Measurements from ENCODE around the gene CHST13.

Gene CHST13

DNA sequence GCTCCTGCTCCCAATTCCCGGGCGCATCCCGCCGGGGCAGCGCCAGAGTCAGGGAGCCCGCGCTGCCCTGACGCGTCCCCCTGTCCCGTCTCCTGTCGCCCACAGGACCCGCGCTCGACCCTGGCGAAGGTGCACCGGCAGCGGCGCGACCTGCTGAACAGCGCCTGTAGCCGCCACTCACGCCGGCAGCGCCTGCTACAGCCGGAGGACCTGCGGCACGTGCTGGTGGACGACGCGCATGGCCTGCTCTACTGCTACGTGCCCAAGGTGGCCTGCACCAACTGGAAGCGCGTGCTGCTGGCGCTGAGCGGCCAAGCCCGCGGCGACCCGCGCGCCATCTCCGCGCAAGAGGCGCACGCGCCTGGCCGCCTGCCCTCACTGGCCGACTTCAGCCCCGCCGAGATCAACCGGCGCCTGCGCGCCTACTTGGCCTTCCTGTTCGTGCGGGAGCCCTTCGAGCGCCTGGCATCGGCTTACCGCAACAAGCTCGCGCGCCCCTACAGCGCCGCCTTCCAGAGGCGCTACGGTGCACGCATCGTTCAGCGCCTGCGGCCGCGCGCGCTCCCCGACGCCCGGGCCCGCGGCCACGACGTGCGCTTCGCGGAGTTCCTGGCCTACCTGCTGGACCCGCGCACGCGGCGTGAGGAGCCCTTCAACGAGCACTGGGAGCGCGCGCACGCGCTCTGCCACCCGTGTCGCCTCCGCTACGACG is 17.8 kb downstream of the CHST13 start:
- DNase-seq (ENCODE audit: low read depth), result no peak

DNA sequence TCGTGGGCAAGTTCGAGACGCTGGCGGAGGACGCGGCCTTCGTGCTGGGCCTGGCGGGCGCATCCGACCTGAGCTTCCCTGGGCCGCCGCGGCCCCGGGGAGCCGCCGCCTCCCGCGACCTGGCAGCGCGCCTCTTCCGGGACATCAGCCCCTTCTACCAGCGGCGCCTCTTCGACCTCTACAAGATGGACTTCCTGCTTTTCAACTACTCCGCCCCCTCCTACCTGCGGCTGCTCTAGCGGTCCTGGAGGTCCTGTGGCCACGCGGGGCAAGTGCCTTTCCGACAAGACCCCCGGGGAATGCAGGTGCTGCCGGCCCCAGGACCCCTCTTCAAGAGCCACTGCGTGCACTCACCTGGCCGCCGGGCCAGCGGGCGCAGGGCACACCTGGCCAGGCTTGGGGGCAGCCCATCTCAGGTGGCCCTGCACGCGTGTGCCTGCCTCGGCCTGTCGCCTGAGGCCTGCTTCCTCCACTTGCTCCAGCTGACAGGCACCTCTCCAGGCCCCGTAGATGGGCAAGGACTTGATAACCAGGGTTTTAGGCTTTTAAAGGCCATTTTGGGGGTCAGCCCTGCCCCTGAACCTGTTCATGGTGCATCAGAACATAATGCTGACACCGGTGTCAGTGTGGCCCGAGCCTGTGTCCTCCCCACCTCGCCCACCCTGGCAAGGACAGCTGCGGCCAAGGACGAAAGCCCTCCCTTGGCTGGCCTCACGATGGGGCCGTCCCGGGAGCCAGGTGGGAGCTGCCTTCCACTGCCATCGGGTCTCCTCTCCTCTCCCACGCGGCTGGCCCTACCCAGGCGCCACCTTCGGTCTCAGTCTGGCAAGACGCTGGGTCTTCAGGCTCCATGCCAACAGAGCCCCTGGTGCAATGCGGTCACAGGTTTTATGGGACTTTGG is 18.6 kb downstream of the CHST13 start:
- DNase-seq (ENCODE audit: low read depth), result no peak

DNA sequence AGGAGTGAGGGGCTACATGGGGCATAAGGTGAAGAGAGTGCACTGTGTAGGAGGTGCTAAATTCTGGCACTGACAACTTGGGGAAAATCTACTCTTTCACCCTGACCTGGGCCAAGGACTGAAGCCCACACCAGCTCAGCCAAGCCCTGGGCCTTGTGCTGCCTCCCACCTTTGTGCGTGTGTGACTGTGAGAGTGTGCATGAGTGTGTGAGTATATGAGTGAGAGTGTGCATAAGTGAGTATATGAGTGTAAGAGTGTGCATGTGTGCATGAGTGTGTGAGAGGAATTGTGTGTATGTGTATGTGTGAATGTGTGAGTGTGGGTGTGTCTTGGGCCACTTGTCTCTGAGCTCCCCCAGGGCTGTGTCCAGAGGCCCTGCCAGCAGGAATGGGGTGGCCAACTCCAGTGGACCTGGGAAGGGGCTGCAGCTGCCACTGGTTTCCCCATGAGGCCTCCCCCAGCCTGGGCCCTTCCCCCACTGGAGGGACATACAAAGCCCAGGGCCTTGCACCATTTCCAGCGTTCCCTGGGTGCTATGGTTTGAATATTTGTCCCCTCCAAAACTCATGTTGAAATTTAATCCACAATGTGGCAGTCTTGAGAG is 19.6 kb downstream of the CHST13 start:
- DNase-seq (ENCODE audit: low read depth), result no peak

DNA sequence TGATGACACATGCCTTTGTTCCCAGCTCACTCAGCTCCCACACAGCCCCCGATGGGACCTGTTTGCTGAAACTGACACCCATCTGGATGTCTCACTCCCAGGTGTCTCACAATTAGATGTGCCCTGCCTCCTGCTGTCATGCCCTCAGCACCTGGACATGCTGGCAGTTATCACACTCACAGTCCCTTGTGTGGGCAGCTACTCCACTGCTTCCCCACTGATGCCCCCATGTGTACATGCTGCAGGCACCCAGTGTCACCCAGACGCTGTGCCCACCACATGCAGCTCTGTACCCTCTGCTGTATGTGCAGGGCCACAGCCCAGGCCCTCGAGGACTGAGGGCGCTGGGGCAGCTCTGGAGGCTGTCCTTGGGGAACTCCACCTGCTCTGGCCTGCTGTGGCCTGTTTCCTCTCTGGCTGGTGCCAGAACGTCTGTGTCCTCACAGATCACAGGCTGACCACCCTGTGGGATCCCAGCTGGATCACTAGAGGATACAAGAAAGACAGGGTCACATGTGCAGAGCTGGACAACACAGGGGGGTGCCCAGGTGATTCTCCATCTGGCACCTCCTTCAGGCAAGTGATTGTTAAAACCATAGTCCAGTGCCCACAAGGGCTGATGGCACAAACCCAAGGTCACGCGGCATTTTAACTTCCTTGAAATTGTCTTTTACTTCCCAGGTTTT is 20.8 kb downstream of the CHST13 start:
- DNase-seq (ENCODE audit: low read depth), result no peak

DNA sequence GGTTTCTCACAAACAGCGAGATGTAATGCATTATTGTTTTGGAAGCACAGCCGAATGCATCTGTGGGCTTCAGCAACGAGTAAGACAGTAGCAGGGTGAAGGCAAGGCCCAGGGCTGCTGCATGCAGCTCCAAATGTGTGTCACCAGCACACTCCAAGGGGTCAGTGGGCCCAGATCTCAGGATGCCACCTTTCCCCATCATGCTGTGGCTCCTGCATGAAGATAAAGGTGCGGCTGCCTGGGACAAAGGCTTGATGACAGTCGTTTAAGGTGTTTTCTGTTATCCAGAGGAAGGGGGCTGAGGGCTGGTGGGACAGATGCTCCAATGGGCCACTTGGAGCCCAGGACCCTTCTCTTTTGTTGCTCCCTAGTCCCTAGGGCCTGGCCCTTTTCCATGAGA is 21.6 kb downstream of the CHST13 start:
- DNase-seq (ENCODE audit: low read depth), result no peak

DNA sequence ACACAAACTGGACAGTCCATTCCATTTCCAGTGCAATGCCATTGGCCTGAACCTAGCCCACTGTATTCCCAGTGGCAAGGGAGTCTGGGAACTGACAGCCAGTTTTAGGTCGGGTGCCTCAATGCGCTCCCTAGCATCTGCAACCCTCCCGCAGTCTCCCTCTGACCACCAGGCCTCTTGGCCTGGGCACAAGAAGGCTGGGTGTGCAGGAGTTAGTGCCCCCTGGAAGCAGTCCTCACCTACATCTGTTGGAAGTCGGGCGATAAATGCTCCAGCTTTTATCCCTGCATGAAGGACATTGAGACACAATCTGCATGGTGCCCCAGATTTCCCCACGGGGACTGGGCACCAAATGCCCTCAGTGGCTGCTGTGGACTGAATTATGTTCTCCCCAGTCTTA is 22.1 kb downstream of the CHST13 start:
- no peak for DNase-seq (ENCODE audit: low read depth)

DNA sequence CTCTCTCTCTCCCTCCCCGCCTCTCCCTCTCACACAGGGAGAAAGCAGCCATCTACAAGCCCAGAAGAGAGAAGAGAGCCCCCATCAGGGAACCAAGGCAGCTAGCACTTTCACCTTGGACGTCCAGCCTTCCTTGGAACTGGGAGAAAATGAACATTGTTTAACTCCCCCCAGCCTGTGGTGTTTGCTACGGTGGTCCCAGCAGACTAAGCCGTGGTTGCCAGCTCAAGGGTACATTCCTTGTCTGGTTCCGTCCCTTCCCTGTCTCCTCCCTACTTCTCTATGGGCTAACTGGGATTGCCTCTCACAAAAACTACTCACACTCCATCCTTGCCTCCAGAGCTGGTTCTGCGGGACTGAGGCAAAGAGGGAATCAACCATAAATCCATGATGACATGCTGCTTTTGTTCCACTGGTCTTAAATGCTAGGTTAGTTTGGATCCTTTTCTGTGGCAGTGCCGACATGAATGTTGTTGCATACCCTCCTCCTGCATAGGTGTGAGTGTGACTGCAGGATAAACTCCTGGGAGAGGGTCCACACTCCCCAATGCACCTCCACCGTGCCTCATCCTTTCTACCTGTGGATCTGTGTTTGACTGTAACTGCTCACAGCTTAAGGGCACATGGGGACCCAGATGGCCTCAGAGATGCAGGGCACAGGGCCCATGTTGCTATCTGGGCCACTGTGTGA is 22.7 kb downstream of the CHST13 start:
- no peak for DNase-seq (ENCODE audit: low read depth)

DNA sequence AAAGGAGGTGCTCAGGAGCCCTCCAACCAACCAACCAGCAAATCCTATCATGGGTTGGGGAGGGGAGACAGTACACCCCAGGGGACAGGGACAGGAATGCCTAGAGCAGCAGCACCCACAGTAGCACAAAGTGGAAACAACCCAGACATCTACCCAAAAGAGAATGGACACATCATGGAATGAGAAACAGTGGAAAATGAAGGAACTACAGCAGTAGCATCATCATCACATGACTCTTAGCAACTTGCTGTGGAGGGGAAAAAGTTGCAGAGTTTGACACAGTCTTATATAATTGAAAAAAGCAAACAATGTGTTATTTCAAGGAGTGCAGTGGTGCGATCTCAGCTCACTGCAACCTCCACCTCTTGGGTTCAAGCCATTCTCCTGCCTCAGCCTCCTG is 23.8 kb downstream of the CHST13 start:
- no peak for DNase-seq (ENCODE audit: low read depth)

DNA sequence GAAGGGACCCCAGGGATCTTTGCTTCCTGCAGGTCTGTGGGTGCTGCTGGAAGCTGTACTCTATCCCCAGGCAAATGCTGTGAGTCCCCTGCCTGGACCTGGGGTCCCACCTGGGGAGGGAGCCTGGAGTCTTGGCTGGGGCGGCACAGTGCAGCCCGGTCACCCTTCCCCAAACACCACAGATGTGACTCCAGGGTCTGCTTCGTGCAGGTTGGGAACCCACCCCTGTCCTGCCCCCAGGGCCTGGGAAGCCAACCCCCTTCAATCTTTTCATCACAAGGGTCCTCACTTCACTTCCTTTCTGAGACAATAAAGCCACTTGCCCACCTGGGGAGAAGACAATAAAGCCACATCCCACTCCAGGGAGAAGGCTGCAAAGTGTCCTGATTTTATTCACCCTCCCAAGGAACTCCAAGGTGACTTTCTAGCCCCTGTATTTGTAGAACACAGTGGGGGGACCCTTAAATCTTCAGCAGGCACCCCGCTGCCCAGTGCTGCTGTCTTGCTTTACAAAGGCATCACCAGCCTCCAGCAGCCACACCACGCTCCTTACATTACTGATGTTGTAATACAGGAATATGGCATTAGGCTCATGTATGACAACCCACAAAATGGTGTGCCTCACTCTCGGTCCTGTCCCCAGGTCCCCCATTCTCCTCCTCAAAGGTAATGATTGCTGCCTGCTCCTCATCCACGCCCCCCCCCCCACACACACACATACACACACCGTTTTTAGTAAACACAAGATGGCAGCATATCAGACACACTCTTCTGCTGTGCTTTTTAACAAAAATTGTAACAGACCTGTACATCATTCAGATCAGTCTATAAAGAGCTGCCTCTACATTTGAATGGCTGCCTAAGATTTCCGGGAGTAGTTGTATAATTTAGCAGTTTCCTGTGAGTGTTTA is 24.9 kb downstream of the CHST13 start:
- DNase-seq (ENCODE audit: low read depth), result no peak

DNA sequence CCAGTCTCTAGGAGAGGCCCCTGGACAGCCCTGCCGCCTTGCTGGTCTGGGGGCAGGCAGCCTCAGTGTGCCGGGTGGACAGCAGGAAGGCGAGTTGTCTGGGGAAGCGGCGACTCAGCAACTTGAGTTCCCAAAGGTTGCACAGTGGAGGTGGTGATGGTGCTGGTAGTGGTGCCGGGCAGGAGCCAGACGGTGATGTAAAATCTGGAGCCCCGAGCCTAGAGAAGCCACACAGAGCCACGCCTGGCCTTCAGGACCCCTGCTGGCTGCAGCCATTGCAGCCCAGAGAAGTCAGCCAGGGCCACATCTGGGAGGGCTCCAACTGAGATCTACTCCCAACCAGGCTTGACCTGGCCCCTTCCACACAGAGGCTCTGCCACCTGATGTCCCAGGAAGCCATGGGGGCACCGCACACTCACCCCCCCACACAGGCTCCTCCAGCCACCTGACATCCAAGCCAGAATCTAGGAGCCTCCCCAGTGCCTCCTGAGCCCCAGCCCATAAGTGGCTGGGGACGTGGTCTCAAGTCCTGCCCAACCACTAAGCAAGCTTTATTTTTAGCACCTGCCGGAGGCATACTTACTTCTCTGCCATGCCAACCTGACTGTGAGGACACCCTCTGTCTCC is 26.0 kb downstream of the CHST13 start:
- no peak for DNase-seq (ENCODE audit: low read depth)

DNA sequence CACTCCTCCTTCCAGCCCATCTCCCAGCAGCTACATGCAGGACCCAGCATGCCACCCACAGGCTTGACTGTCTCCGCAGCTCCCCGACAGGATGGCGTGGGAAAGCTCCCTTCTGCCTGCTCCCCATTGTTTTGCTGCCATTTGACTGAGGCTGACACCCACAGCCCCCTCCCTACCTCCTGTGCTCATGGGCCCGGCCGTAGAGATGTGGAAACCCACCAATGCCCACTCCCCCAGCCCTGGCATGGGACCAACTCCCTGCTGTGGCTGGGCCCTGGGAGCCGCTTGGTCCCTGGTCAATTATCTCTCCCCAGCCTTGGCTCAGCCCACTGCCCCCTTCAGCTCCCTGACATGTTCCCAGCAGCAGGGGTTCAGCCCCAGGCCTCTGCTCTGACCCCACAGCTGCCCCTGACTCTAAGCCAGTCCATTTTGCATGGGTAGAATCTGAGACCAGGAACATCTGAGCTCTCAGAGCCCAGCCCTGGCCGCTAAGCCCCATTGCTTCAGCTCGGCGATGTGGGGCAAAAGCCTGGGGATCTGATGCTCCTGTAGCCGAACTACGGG is 26.6 kb downstream of the CHST13 start:
- no peak for DNase-seq (ENCODE audit: low read depth)

DNA sequence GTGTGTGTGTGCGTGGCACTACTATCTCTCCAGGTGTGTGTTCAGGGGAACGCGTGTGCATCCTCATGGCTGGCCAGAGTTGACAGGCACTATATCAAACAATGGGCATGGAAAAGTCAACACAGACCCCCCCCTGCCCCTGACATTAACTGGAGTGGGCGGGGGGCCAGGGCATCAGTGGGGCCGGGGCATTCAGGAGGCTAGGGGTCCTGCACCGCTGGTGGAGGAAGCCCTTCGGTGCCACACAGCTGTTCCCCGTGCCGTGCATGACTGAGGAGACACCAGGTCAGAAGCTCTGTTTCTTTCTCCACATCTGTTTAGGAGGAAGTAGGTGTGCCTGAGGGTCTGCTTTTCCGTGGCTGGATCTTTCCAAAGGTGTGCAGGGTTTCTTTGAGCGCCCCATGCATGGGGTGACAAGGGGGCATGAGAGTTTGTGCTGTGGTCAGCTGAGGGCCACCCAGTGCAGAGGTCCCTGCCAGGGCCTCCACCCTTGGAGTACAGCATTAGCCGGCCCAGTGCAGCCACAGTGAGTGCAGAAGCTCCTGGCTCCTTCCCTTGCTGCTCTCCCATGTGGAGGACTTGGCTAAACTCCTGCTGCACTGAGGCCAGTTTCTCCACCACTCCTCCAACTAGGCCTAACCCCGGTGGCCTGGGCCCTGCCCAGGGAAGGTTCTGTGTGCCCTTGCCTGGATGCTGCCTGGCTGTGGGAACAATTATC is 27.3 kb downstream of the CHST13 start:
- no peak for DNase-seq (ENCODE audit: low read depth)

DNA sequence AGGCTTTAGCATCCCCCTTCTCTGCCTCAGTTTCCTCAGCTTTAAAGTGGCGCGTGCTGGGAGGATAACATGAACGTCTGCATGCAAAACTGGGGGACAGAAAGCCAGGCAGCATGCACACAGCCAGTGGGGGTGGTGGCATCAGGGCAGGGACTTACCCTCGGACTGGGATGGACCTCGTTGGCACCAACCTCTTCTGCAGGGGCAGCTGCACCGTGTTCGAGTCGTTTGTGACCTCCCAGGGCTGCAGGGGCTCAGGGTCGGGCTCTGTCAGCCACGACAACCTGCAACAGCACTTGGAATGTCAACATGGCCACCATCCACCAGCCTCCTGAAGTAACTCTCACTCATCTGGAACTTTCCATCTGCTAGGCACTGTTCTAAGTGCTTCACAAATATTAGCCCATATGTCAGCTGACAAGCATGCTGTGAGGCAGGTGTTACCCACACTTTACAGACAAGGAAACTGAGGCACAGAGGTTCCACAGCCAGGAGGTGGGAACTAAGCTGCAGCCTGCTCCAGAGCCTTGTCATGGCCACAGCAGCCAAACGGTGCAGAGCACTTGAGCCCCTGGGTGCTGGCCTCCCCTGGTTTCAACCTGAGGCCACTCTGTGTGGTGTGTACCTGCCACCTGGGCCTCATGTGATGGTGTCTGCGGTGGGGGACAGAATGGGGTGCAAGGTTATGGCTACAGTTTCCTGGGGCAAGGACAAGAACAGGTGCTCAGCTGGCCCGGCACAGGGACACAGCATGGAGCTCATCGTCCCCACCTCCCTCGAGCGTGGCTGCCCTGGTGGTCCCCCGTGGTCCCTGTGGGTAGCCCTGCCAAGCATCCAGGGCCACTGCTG is 28.1 kb downstream of the CHST13 start:
- DNase-seq (ENCODE audit: low read depth), result no peak

DNA sequence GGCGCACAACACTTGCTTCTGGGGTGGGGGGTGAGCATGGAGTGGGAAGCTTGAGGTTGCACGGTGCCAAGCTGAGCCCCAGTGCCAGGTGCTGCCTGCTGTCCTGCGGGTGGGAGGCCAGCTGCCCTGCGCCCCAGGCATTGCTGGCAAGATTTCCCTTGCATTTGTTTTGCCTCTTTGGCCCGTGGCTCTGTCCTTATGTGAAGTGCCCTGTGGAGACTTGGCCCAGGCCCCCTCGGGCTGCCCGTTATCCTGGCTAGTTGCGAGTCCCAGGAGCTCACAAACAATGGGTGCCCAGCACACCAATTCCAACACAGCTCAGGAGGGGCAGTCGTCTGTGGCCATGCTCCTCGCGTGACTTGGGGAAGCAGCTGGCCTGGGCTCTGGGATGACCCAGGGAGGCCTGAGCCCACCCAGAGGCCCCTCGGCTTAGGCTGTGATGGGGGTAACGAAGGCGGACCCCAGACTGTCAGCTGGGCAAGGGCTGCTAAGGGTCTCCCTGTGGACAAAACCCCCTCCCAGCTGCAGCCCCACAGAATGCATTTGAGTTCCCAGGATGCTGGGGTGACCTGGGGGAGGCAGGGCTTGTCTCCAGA is 28.8 kb downstream of the CHST13 start:
- no peak for DNase-seq (ENCODE audit: low read depth)

DNA sequence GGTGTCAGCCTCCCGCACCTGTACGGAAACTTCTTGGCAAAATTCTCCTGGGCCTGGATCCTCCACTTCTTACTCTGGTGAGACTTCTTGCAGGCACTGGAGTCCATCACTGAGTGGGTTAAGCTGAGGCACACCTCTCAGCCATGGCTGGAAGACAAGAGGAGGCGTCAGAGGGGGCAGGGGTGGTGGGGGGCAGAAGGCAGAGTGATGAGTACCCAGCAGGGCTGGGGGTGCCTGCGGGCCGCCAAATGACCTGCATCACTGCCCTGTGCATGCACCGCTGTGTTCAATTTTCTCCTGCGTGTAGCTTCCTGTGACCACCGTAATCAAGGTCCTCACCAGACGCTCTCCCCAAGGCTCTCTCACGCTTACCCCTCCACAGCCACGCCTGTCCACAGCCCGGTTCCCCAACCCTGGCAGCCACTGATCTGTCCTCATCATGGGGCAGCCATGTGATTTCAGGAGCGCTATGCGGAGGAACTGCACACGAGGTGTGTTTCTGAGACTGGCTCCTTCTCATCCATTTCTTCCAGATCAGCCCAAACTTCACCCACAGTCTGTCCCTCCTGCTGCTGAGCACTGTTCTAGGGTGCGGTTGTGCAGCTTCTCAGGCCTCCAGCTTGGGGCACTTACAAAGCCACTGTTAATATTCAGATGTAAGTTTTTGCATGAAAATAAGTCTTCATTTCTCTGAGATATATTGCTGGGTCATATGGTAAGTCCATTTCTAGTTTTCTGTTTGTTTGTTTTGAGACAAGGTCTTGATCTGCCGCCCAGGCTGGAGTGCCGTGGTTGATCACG is 29.5 kb downstream of the CHST13 start:
- DNase-seq (ENCODE audit: low read depth), result no peak

DNA sequence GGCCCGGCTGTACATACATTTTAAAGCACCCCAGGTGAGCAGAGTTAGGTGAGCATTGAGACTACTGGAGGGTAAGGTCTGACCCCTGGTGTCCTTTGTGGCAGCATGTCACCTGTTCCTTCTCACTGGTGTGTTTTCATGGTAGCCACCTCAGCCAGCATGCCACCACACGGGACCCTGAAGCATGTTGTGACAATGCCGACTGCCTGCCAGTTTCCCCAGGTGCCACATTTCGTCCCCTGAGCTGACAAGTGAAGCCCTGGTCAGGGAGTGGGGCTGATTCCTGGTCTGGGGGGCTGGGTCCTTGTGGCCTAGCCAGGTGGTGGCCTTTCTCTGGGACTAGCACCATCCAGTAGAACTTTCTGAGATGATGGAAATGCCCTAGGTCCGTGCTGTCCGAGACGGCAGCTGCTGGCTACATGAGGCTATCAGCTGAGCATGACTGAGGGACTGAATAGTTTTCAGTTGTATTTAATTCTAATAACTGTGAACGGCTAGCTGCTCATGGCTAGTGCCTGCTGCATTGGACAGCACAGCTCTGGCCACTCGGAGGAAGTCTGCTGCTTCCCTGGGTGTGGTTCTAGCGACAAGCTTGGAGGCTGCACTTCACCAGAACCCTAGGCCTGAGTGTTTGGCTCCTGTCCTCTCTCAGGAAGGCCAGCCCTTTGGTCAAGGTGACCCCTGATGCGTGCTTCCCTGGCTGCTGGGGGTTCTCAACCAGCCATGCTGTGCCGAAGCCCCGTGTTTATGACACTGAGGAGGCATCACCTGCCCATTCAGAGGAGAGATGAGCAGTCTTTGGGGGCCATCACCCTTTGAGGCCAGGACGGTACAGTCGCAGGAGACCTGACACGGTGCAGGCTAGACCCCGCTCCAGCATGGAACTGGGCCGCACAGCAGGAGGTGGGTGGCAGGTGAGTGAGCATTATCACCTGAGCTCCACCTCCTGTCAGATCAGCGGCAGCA is 30.9 kb downstream of the CHST13 start:
- DNase-seq (ENCODE audit: low read depth), result no peak

Data from iris pigment epithelial cell (primary cell).